Memory B cell (primary cell): Measurements from ENCODE around the gene LENG1.

Experiments
- ATAC-seq: fragments of 150-1000 bp; cut with Tn5 transposase; 2 replicates; pipeline ENCODE4 v1.10.0; 2021; ENCODE audit warnings: low read depth, mild to moderate bottlenecking, moderate library complexity
- DNase-seq, 2 donors: peaks; one replicate each; pipeline ENCODE4 v3.0.0; 2022; ENCODE audit warnings: low spot score in 2 of 2
- H3K27ac Mint-ChIP-seq: one replicate; pipeline ENCODE4 v1.8.0; 2022; ENCODE audit warnings: mild to moderate bottlenecking, moderate library complexity, mixed read lengths
- H3K27me3 Mint-ChIP-seq: one replicate; pipeline ENCODE4 v1.8.0; 2022; ENCODE audit warnings: mixed read lengths
- H3K36me3 Mint-ChIP-seq: one replicate; pipeline ENCODE4 v1.8.0; 2022; ENCODE audit warnings: mild to moderate bottlenecking, mixed read lengths
- H3K4me1 Mint-ChIP-seq: one replicate; pipeline ENCODE4 v1.8.0; 2022; ENCODE audit warnings: mixed read lengths
- H3K4me3 Mint-ChIP-seq: one replicate; pipeline ENCODE4 v1.8.0; 2022; ENCODE audit warnings: mild to moderate bottlenecking, moderate library complexity, mixed read lengths
- H3K9me3 Mint-ChIP-seq: one replicate; pipeline ENCODE4 v1.8.0; 2022; ENCODE audit warnings: mixed read lengths

The LENG1 gene

DNA sequence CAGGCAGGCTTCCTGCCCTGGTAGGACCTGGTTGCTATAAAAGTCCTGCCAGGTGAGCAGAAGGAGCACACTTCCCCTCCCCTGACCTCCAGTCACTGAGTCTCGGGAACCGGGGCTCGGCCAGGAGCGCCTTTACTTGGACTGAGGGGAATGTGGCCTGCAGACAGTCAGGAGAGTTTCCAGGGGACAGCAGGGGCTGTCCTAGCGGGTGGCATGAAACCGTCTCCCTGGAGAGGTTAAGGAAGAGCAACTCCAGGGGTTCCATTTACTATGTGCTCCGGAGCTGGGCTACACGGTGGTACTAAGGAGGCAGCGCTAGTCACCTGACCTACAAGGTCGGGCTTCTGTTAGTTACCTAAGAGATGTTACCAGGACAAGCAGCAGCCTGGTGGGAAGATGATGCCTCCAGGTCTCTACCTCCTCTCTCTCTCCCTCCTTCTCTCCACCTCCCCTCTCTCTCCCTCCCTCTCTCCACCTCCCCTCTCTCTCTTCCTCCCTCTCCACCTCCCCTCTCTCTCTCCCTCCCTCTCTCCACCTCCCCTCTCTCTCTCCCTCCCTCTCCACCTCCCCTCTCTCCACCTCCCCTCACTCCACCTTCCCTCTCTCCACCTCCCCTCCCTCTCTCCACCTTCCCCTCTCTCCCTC is 26.1 kb downstream of the LENG1 start:
- no peaks in the 10 kb centered on the region for H3K9me3 Mint-ChIP-seq
- H3K36me3 Mint-ChIP-seq: peaks cover 4% of the 10 kb centered on the region
- peaks cover 2% of the 10 kb centered on the region for H3K27me3 Mint-ChIP-seq
- peaks cover 10% of the 10 kb centered on the region for H3K4me1 Mint-ChIP-seq
- H3K4me3 Mint-ChIP-seq: no peak overlapping the region
- no peak overlapping the region for H3K27ac Mint-ChIP-seq
- no peak for ATAC-seq
- no peak for DNase-seq

DNA sequence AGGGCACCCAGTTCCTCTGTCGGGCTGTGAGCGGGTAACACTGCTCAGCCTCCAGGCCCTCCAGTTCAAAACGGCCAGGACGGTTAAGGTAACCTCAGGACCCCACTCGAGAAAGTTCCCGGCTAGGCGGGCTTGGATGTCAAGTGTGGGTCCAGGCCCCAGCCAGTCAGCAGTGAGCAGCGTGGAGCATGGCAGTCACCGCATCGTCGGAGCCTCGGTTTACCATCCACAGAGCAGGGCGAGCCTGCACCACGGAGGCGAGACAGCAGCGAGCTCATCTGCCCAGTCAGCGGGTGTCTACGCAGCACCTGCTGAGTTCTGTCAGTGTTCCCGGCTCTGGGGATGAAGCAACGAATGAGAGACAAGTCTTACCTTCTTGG is 29.9 kb downstream of the LENG1 start:
- peaks cover 2% of the 10 kb centered on the region for H3K27me3 Mint-ChIP-seq
- peaks cover 16% of the 10 kb centered on the region for H3K36me3 Mint-ChIP-seq
- H3K4me3 Mint-ChIP-seq: no peak overlapping the region
- ATAC-seq: no peak
- no peak for DNase-seq
- peaks cover 3% of the 10 kb centered on the region for H3K4me1 Mint-ChIP-seq
- no peak overlapping the region for H3K27ac Mint-ChIP-seq
- H3K9me3 Mint-ChIP-seq: no peaks in the 10 kb centered on the region

DNA sequence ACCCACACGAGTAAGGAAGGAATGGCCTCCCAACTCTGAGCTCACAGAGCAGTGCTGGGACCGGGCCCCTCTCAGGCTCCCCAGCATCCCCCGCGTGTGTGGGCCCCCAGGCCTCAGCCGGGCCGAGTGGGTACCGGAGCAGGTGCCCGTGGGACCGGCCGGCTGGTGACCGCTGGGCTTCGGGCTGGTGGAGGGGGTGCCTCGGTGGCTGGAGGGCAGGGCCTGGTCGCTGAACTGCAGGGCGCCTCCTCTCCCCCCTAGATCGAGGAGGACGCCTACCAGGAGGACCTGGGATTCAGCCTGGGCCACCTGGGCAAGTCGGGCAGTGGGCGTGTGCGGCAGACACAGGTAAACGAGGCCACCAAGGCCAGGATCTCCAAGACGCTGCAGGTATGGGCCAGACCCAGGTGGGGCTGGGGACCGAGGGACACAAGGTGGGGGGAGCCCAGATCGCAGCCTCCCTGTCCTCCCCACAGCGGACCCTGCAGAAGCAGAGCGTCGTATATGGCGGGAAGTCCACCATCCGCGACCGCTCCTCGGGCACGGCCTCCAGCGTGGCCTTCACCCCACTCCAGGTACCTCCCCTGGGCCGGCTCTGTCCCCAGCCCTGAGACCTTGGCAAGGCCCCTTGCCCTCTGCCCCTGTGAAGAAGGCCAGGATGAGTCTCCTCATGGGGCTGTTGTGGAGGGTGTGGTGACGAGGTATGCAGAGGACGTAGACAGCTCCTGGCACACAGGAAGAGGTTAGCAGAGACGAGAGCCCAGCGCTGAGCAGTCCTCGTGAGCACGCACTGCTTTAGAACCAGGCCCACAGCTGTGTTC is 30.5 kb downstream of the LENG1 start:
- Mint-ChIP-seq H3K4me3 (no peak overlapping the region), H3K27ac (no peak overlapping the region), H3K4me1 (no peaks in the 10 kb centered on the region), H3K36me3 (peaks cover 16% of the 10 kb centered on the region), H3K9me3 (no peaks in the 10 kb centered on the region), H3K27me3 (no peaks in the 10 kb centered on the region)
- no peak for DNase-seq
- no peak for ATAC-seq

DNA sequence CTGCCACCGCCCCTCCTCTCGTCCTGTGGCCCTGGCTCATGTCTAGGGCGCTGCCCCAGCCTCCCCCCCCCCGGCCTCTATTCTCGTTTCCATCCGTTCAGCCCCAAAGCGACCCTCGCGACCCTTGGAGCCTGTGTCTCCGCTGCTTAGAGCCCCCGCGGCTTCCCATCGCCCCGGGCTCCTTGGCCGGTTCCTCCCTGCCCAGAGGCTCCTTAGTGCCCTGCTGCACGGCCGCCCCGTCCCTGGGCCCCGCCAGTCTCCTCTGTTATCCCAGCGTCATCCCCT is 31.1 kb downstream of the LENG1 start:
- no peak overlapping the region for H3K27ac Mint-ChIP-seq
- no peaks in the 10 kb centered on the region for H3K4me1 Mint-ChIP-seq
- no peak for DNase-seq
- no peaks in the 10 kb centered on the region for H3K27me3 Mint-ChIP-seq
- H3K4me3 Mint-ChIP-seq: no peak overlapping the region
- H3K9me3 Mint-ChIP-seq: no peaks in the 10 kb centered on the region
- H3K36me3 Mint-ChIP-seq: peaks cover 18% of the 10 kb centered on the region
- no peak for ATAC-seq

DNA sequence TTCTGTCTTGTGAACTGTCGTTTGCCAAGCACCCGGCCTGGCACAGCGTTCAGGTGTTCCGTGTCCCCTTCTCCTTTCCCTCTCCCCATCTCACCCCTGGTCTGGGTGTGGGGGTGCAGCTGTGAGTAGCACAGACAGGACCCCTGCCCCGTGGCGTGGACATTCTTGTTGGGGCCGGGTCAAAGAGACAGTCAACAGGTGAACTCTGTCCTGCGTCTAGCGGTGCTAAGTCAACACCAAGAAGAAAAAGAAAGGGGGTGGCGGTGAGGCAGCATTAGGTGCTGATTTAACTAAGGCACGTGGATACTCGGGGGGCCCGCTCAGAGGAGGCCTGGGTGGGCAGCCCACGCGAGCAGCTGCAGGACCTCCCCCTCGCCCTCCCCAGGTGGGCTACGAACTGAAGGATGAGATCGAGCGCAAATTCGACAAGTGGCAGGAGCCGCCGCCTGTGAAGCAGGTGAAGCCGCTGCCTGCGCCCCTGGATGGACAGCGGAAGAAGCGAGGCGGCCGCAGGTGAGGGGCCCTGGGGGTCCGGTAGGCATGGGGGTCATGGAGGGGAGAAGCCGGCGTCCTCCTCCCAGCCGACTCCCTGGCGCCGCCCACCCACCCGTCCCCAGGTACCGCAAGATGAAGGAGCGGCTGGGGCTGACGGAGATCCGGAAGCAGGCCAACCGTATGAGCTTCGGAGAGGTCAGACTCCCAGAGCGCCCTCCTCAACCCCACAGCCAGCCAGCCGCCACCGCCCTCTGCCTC is 31.7 kb downstream of the LENG1 start:
- DNase-seq: no peak
- H3K4me1 Mint-ChIP-seq: no peaks in the 10 kb centered on the region
- H3K27me3 Mint-ChIP-seq: no peaks in the 10 kb centered on the region
- no peak overlapping the region for H3K27ac Mint-ChIP-seq
- peaks cover 23% of the 10 kb centered on the region for H3K36me3 Mint-ChIP-seq
- no peak for ATAC-seq
- no peak overlapping the region for H3K4me3 Mint-ChIP-seq
- H3K9me3 Mint-ChIP-seq: no peaks in the 10 kb centered on the region

DNA sequence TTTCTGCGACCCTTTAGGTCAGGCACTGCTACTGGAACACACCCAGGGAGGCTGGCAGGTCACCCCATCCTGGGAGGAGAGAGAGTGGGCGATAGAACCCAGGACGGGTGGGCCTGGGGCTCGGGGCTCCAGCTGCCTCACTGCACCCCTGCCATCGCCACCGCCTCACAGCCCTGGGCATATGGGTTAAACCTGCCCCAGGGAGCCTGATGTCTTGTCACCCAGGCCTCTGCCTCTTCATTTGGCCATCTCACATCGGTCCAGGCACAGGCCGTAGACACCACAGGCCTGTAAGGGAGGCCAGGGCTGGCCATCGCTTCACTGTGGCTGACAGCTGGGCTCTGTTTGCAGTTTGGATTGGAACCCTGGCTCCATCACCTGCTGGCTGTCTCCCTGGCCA is 33.8 kb downstream of the LENG1 start:
- Mint-ChIP-seq H3K9me3 (no peaks in the 10 kb centered on the region), H3K27ac (no peak overlapping the region), H3K4me1 (no peaks in the 10 kb centered on the region), H3K36me3 (peaks cover 36% of the 10 kb centered on the region), H3K4me3 (no peak overlapping the region), H3K27me3 (no peaks in the 10 kb centered on the region)
- no peak for DNase-seq
- ATAC-seq: no peak

DNA sequence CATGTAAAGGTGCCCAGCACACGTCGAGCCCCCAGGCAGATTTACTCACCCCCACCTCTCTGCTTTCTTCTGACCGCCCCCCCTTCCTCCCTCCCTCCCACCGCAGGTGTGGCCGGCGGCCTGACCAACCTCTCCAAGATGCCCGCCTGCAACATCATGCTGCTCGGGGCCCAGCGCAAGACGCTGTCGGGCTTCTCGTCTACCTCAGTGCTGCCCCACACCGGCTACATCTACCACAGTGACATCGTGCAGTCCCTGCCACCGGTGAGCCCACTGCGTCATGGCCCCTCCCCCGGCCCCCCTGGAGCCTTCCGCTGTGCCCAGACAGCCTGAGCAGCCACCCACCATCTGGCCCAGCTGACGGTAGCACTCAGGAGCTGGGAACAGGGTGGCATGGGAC is 35.1 kb downstream of the LENG1 start:
- H3K9me3 Mint-ChIP-seq: no peaks in the 10 kb centered on the region
- H3K4me1 Mint-ChIP-seq: no peaks in the 10 kb centered on the region
- no peaks in the 10 kb centered on the region for H3K27me3 Mint-ChIP-seq
- no peak overlapping the region for H3K27ac Mint-ChIP-seq
- H3K36me3 Mint-ChIP-seq: peaks cover 39% of the 10 kb centered on the region
- no peak overlapping the region for H3K4me3 Mint-ChIP-seq
- ATAC-seq (no peak), DNase-seq (no peak)

DNA sequence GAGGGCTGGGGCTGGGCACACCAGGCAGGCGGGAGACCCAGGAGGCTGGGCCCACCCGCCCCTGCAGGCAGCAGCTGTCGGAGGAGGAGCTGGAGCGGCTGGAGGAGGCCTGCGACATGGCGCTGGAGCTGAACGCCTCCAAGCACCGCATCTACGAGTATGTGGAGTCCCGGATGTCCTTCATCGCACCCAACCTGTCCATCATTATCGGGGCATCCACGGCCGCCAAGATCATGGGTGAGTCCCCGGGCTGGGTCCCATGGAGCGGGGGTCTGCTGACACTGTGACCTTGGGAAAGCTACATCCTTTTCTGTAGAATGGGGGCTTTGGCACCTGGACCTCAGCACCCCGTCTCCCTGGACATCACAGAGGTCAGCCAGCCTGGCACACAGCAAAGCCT is 35.8 kb downstream of the LENG1 start:
- Mint-ChIP-seq H3K4me3 (no peak overlapping the region), H3K4me1 (no peaks in the 10 kb centered on the region), H3K27ac (no peak overlapping the region), H3K36me3 (peaks cover 37% of the 10 kb centered on the region), H3K27me3 (no peaks in the 10 kb centered on the region), H3K9me3 (no peaks in the 10 kb centered on the region)
- DNase-seq (no peak), ATAC-seq (no peak)

DNA sequence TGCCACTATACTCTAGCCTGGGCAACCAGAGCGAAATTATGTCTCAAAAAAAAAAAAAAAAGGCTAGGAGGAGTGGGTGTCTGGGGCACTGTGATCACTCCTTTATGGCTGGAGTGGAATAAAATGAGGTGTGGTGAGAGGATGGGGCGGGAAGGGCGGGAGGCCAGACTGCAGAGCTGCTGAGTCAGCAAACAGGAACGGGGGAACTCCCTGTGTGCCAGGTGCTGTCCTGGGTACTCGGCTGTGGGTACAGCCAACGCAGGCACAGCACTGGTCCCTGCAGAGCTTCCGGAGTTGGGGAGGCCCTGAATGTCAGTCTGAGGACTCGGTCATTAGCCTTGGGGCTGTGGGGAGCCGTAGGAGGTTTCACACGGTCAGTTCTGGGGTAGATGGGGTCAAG is 38.3 kb downstream of the LENG1 start:
- Mint-ChIP-seq H3K27ac (no peak overlapping the region), H3K4me3 (no peak overlapping the region), H3K27me3 (no peaks in the 10 kb centered on the region), H3K4me1 (peaks cover 14% of the 10 kb centered on the region), H3K36me3 (peaks cover 35% of the 10 kb centered on the region), H3K9me3 (no peaks in the 10 kb centered on the region)
- no peak for ATAC-seq
- DNase-seq: no peak

DNA sequence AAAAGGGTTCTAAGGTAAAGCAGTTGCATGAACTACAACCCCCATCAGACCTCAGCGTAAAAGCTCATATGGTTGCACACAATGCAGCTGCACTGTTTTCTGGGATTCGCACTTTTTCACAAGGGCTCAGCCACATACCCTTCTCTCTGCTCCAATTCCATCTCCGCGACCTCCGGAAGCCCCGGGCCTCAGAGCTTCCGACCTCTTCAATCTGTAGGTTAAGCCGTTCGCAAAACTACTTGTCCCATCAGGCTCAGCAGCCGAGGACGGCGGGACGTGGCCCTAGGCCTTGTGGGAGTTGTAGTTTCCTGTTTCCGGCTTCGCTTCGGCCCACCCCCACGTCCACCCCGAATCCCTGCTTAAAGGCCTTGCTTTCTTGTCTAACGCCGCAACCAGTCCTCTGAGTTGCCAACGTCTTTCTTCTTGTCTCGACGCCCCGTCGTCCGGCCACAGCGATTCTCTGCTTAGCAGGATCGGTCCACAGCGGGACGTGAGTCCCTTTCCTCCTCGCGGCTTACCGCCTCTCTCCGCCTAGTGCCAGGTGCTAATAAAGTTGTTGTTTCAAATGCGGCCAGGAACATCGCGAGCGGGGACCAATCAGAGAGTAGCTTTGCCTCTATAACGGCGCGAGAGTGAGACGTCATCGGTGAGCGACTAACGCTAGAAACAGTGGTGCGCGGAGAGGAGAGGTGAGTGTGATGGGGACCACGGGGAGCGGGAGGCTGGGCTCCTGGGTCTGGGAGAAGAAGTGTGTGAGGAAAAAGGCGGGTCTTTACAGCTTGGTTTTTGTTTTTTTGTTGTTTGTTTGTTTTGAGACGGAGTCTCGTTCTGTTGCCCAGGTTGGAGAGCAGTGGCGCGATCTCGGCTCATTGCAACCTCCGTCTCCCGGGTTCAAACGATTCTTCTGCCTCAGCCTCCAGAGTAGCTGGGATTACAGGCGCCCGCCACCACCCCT is 44.1 kb downstream of the LENG1 start, which contains the start of the genes PRPF31 and TFPT:
Gene PRPF31, plus strand, starts transcription at position 646 of the 955 bp plus-strand sequence. CDS start 2,525 bp downstream, outside the sequence.
Gene TFPT, minus strand, starts transcription at position 549 of the 955 bp plus-strand sequence. Its CDS starts 388 bp downstream, at position 161.
- ATAC-seq: peak; percentile 88
- Mint-ChIP-seq H3K4me3 (peak within 1 kb of the TSS; percentile 90), H3K27me3 (no peaks in the 10 kb centered on the region), H3K36me3 (peaks cover 16% of the 10 kb centered on the region), H3K27ac (peak within 1 kb of the TSS; percentile 91), H3K4me1 (peaks cover 30% of the 10 kb centered on the region), H3K9me3 (no peaks in the 10 kb centered on the region)
- peak; percentile 92 to 95 for DNase-seq

DNA sequence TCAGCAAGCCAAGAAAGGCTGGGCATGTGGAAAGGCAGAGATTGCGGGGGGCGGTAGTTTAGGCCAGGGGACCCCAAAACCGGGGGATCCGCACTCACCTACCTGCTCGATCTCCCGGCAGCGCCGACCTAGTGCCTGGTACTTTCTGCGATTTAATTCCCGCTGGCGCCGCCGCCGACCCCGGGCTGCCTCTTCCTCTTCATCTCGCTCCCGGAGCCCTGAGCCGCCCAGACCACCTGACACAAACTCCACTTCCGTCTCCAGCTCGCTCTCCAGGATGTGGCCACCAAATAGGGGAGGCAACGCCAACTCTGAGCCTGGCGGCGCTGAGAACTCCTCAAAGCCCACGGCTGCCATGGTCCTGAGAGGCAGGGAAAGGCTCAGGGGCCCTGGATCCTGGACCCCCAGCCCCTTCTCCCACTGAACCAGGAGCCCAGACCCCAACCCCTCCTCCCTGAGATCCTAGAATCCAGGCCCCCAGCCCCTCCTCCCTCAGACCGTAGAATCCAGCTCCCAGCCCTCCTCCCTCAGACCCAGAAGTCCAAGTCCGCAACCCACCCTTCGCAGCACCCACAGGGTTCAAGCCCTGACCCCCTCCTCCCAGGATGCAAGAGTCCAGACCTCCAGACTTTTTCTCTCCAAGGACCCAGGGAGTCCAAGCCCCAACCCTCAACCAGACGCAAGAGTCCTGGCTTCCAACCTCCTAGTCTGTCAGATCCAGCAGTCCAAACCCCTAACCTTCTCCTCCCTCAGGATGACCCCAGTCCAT is 45.0 kb downstream of the LENG1 start:
- Mint-ChIP-seq H3K4me3 (peak overlapping the region; percentile 90), H3K27me3 (no peaks in the 10 kb centered on the region), H3K9me3 (no peaks in the 10 kb centered on the region), H3K4me1 (peaks cover 33% of the 10 kb centered on the region), H3K27ac (peak overlapping the region; percentile 91), H3K36me3 (peaks cover 15% of the 10 kb centered on the region)
- ATAC-seq: no peak
- no peak for DNase-seq

DNA sequence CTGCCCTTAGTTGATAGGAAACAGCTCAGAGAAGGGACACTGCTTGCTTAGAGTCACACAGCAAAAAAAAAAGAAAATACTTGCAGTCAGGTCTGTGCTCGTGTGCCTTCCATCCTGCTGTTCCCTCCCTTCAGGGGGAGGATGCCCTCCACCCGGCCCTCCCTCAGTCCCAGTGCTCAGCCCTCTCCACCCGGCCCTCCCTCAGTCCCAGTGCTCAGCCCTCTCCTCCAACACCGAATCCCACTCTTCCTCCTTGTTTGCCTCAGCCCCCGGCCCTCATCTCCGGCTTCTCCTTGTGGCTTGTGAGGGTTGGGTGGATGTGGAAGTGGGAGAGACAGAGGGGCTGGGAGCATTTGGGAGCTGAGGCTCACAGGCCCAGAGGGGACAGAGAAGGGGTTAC is 49.9 kb downstream of the LENG1 start:
- H3K36me3 Mint-ChIP-seq: peaks cover 28% of the 10 kb centered on the region
- ATAC-seq (no peak), DNase-seq (no peak)
- H3K4me1 Mint-ChIP-seq: peaks cover 18% of the 10 kb centered on the region
- no peak overlapping the region for H3K4me3 Mint-ChIP-seq
- H3K27ac Mint-ChIP-seq: no peak overlapping the region
- H3K27me3 Mint-ChIP-seq: no peaks in the 10 kb centered on the region
- H3K9me3 Mint-ChIP-seq: no peaks in the 10 kb centered on the region

DNA sequence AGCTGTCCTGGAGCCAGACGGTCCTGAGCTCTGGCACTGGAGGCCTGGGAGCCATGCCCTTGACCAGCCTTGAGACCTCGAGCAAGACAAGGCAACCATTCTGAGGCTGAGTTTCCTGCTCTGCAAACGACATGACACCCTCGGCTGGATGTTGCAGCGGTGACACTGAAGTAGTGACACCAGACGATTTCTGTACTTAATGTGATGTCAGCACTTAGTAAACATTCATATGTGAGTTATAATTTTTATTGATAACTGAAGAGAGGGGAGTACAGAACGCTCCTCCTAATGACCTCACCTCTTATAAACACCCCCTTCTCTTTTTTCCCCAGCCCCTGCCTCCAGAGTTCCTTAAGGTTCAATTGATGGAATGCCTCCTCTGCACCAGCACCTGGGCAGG is 51.0 kb downstream of the LENG1 start:
- Mint-ChIP-seq H3K27ac (no peak overlapping the region), H3K36me3 (peaks cover 28% of the 10 kb centered on the region), H3K9me3 (no peaks in the 10 kb centered on the region), H3K4me3 (no peak overlapping the region), H3K27me3 (no peaks in the 10 kb centered on the region), H3K4me1 (peaks cover 11% of the 10 kb centered on the region)
- DNase-seq (no peak), ATAC-seq (no peak)
